Heart left ventricle (tissue), 16 donors: Measurements from ENCODE around the gene SUPT20H. TPM values are rescaled to one million over a fixed set of nuclear protein-coding genes. Genes with fewer than 3 reads are reported as not detected.

ENCODE experiments used
- ATAC-seq, 4 donors: fragments of 200-7000 bp; cut with Tn5 transposase; one replicate each; pipeline ENCODE4 v1.9.1; 2020 to 2022; ENCODE audit warnings: moderate library complexity in 4 of 4, mild to moderate bottlenecking in 3 of 4, moderate number of reproducible peaks in 1 of 4
- DNase-seq, 5 donors: peaks; one replicate each; pipeline ENCODE4 v3.0.0-alpha.2; 2020
- H3K27ac ChIP-seq, 12 donors: fragments of 200-600 bp; sonication (generic) in 4 of 12; one replicate each; pipeline versions ENCODE4 v1.5.0 to v1.8.0; 2016 to 2022; ENCODE audit warnings: mild to moderate bottlenecking in 2 of 12
- H3K27me3 ChIP-seq, 9 donors: fragments of 200-600 bp; sonication (generic) in 2 of 9; one replicate each; pipeline versions ENCODE4 v1.5.1 to v1.8.0; 2016 to 2022; ENCODE audit warnings: mild to moderate bottlenecking in 3 of 9
- H3K36me3 ChIP-seq, 9 donors: fragments of 200-600 bp; sonication (generic) in 2 of 9; one replicate each; pipeline versions ENCODE4 v1.5.0 to v1.8.0; 2018 to 2022; ENCODE audit warnings: mild to moderate bottlenecking in 2 of 9
- H3K4me1 ChIP-seq, 12 donors: fragments of 200-600 bp; sonication (generic) in 4 of 12; one replicate each; pipeline versions ENCODE4 v1.5.0 to v1.8.0; 2016 to 2022; ENCODE audit warnings: mild to moderate bottlenecking in 3 of 12
- H3K4me3 ChIP-seq, 12 donors: fragments of 200-600 bp; sonication (generic) in 4 of 12; one replicate each; pipeline versions ENCODE4 v1.5.0 to v1.8.0; 2017 to 2022; ENCODE audit warnings: mild to moderate bottlenecking in 9 of 12, moderate library complexity in 4 of 12
- H3K9me3 ChIP-seq, 12 donors: fragments of 200-600 bp; sonication (generic) in 4 of 12; one replicate each; pipeline versions ENCODE4 v1.5.0 to v1.8.0; 2016 to 2022; ENCODE audit warnings: mild to moderate bottlenecking in 1 of 12
- CTCF ChIP-seq, 12 donors: fragments of 200-600 bp; sonication (generic) in 4 of 12; IDR thresholded peaks; one replicate each; pipeline versions ENCODE4 v1.5.0 to v1.8.0; 2018 to 2022; ENCODE audit warnings: antibody characterized with exemption in 12 of 12, mild to moderate bottlenecking in 5 of 12
- POLR2A ChIP-seq, 2 donors: fragments of 450-650 bp; IDR thresholded peaks; one replicate each; pipeline ENCODE4 v1.6.1; 2017; ENCODE audit warnings: antibody characterized with exemption in 2 of 2, mild to moderate bottlenecking in 2 of 2, moderate library complexity in 2 of 2
- WGBS, 4 donors: extraction: QIAGEN DNeasy Blood & Tissue Kit in 2 of 4; methylation state at CpG; one replicate each; pipeline versions ENCODE4 v1.1.5 to v1.1.7; 2013 to 2018; 5-methylcytosine and 5-hydroxymethylcytosine counted together
- intact Hi-C, 10 donors: fragments of 100-400 bp; cut with DNase I; formaldehyde crosslinking; loops; one replicate each; pipeline versions ENCODE4 v1.11.1 to v1.14.2; 2022
- polyA plus RNA-seq, 2 donors: library from polyadenylated mRNA; stranded (reverse); fragments of 200-250 nt; gene quantifications; one replicate each; pipeline ENCODE4 v1.2.3, GENCODE V29; 2013
- total RNA-seq, 9 donors: library from RNA; depleted of rRNA in 2 of 9; stranded (reverse); fragments of >200 nt in 2 of 9; fragmentation: NEBNext Ultra II Directional in 3 of 9; extraction: Animal tissue kit (Norgen Biotek cat#: 25700) in 3 of 9; gene quantifications; one replicate each; pipeline versions ENCODE4 v1.1.0 to v1.2.4, GENCODE V29; 2016 to 2023
- donor health status: ischemic (EF 13 %, LVEDD 7.1; RV severe dilation, severe dysfunction).
- donor health status: healthy with polysubstance abuse.
- donor health status: DM: no; HTN: yes; CAD: no.
- donor health status: DM: no; HTN: no; CAD: no.
- donor health status: ischemic (EF 25% LVEDD 6.9; RV normal size, moderate dysfunction).
- donor health status: ischemic (EF 25% LVEDD 5.7; RV mildly dilated, moderate dysfunction).
- donor health status: healthy.
- donor health status: DM: yes; HTN: yes; CAD: no.
- donor health status: ischemic (EF 35%, LVEDD 5.7; RV mildly dilated, moderate dysfunction).
- donor health status: nonischemic (EF 11% LVEDD 7.7; RV severe dilation, severe dysfunction).
- donor health status: DM: yes; HTN: yes; CAD: no.
- donor health status: PGD.
- donor health status: ischemic (EF 29% LVEDD 5.4; RV normal size, mild dysfunction).
- donor health status: nonischemic (EF 23%, LVEDD 6.1; RV moderate dilation, normal function).

SUPT20H gene
- total and polyA plus RNA-seq, 11 donors: 18.0 to 32.8 (median 25.6) TPM

- intact Hi-C loops: no loop called here
- H3K27me3 ChIP-seq: no peaks in the 10 kb centered on the region
- TF ChIP-seq CTCF (IDR thresholded peaks at IDR 0.05): no peak
- TF ChIP-seq POLR2A (IDR thresholded peaks at IDR 0.05): no peak
- no peaks in the 10 kb centered on the region for H3K4me1 ChIP-seq
- H3K4me3 ChIP-seq: no peak overlapping the region
- H3K27ac ChIP-seq: no peak overlapping the region
- H3K9me3 ChIP-seq: no peaks in the 10 kb centered on the region
- DNase-seq: no peak
- WGBS, 4 donors: 78 to 91% (median 84%) methylated on average over 1 of the region's 1 CpG
- H3K36me3 ChIP-seq: peaks cover 0 to 100% (median 97%) of the 10 kb centered on the region in 9 donors
- no peak for ATAC-seq
Observed at GRCh38 chr13:37010424-37010823, 49.1 kb downstream of the SUPT20H start.

GRCh38 chr13:37009692-37010091 is 49.8 kb downstream of the SUPT20H start:
- no peaks in the 10 kb centered on the region for H3K9me3 ChIP-seq
- H3K27ac ChIP-seq: no peak overlapping the region
- no peaks in the 10 kb centered on the region for H3K4me1 ChIP-seq
- WGBS, 4 donors: 83 to 93% (median 89%) methylated on average over 5 of the region's 5 CpGs
- DNase-seq: no peak
- intact Hi-C loops: no loop called here
- no peak for TF ChIP-seq POLR2A (IDR thresholded peaks at IDR 0.05)
- TF ChIP-seq CTCF (IDR thresholded peaks at IDR 0.05): no peak
- H3K36me3 ChIP-seq: peaks cover 0 to 100% (median 98%) of the 10 kb centered on the region in 9 donors
- ATAC-seq: no peak
- no peak overlapping the region for H3K4me3 ChIP-seq
- H3K27me3 ChIP-seq: no peaks in the 10 kb centered on the region

GRCh38 chr13:37001921-37002250 is 57.6 kb downstream of the SUPT20H start:
- Histone ChIP-seq H3K27ac (no peak overlapping the region), H3K4me1 (peaks cover 0 to 24% (median 18%) of the 10 kb centered on the region in 12 donors), H3K9me3 (no peaks in the 10 kb centered on the region), H3K4me3 (peak overlapping the region in 5 of 12 donors; percentile 75 to 99 (median 93)), H3K27me3 (no peaks in the 10 kb centered on the region), H3K36me3 (peaks cover 0 to 50% (median 45%) of the 10 kb centered on the region in 9 donors)
- no peak for TF ChIP-seq POLR2A (IDR thresholded peaks at IDR 0.05)
- WGBS, 4 donors: 43 to 53% (median 45%) methylated on average over 3 of the region's 3 CpGs
- DNase-seq (no peak), ATAC-seq (no peak)
- intact Hi-C loops: no loop called here

GRCh38 chr13:36999054-36999714 is 60.3 kb downstream of the SUPT20H start, which contains the start of gene ALG5:
Gene ALG5, minus strand, starts transcription at chr13:36999340. Its CDS starts 40 bp downstream, at chr13:36999300.
- TF ChIP-seq POLR2A (IDR thresholded peaks at IDR 0.05): peak in 1 of 2 donors; percentile 72
- TF ChIP-seq CTCF (IDR thresholded peaks at IDR 0.05): peak; percentile 88 to 100 (median 99)
- intact Hi-C loops: loop anchor here in 1 of 10 donors (5.0 kb wide), 1 partner anchor 58 kb away; the partner anchor contains the start of gene SUPT20H
- Histone ChIP-seq H3K4me1 (peaks cover 0 to 24% (median 18%) of the 10 kb centered on the region in 12 donors), H3K27ac (peak within 1 kb of the TSS; percentile 86 to 100 (median 98)), H3K9me3 (no peaks in the 10 kb centered on the region), H3K4me3 (peak within 1 kb of the TSS; percentile 75 to 99 (median 88)), H3K36me3 (peaks cover 0 to 38% (median 34%) of the 10 kb centered on the region in 9 donors), H3K27me3 (no peaks in the 10 kb centered on the region)
- ATAC-seq: peak; percentile 73 to 89 (median 88)
- DNase-seq: peak; percentile 90 to 95 (median 92)
- WGBS, 4 donors: 0% methylated on average over 40 to 52 of the region's 52 CpGs
